GM13976 (cell line): ENCODE results near the gene B9D2.

ENCODE experiments used
- DNase-seq: peaks from one replicate; pipeline ENCODE4 v3.0.0; 2012; ENCODE audit warnings: low spot score
- in situ Hi-C: fragments of 300-500 bp; cut with MboI; formaldehyde crosslinking; loops from one replicate; pipeline ENCODE4 v1.12.0; 2022; ENCODE audit warnings: low sequenced_read_pairs, mixed read lengths, inconsistent platforms; ENCODE audit not compliant: unreplicated experiment
- TF ChIP-seq, protein P1 (sequence below): IDR thresholded peaks from 2 replicates; pipeline ENCODE4 v1.5.1; 2012; ENCODE audit warnings: borderline replicate concordance, mild to moderate bottlenecking; ENCODE audit not compliant: insufficient read depth; ENCODE audit errors: extremely low read depth, missing control alignments, control extremely low read depth

The B9D2 gene

DNA sequence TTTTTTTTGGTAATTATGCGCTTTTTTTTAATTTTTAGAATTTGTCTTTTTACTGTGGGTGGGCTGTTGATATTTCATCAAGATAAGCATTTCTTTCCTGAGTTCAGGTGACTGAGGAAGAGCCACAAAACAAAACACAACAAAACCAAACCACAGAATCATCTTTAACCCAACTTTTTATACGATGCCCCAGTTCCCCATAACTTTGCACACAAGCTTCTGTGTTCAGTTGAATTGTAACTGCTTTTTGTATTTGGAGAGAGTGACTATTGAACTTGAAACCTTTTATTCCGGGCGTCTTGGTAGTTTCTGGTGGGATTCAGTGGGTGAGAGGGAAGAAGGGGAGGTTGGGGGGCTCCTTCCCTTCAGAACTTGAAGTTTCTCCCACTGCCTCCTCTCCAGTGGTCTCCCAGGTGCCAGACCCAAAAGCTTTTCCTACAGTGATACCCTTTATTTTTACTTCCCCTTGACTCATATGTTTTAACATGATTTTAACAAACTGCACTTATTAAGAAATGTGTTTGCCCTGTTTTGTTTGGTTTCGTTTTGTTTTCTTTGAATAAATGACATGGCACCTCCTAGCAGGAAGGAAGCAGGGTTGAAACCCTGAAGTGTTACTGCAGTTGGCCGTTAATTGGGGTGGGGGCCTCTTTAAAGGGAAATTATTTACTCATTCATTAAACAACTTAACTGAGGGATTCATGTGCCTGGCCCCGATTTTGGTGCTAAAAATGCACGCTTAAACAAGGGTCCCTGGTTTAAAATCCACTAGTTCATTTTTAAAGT is 56.7 kb downstream of the B9D2 start:
- in situ Hi-C loops = no loop called here
- TF ChIP-seq, protein P1, sequence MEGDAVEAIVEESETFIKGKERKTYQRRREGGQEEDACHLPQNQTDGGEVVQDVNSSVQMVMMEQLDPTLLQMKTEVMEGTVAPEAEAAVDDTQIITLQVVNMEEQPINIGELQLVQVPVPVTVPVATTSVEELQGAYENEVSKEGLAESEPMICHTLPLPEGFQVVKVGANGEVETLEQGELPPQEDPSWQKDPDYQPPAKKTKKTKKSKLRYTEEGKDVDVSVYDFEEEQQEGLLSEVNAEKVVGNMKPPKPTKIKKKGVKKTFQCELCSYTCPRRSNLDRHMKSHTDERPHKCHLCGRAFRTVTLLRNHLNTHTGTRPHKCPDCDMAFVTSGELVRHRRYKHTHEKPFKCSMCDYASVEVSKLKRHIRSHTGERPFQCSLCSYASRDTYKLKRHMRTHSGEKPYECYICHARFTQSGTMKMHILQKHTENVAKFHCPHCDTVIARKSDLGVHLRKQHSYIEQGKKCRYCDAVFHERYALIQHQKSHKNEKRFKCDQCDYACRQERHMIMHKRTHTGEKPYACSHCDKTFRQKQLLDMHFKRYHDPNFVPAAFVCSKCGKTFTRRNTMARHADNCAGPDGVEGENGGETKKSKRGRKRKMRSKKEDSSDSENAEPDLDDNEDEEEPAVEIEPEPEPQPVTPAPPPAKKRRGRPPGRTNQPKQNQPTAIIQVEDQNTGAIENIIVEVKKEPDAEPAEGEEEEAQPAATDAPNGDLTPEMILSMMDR = no peak
- no peak for DNase-seq

- no peak for DNase-seq
- TF ChIP-seq, protein P1 = no peak
- in situ Hi-C loops = no loop called here
Observed at GRCh38 chr19:41305927-41306793, 57.8 kb downstream of the B9D2 start.

- in situ Hi-C loops = no loop called here
- no peak for DNase-seq
- TF ChIP-seq, protein P1 = no peak
Observed at GRCh38 chr19:41304706-41305483, 59.1 kb downstream of the B9D2 start.
